HCT116 (cell line): ENCODE results near the gene ARHGEF10L. TPM values are rescaled to one million over a fixed set of nuclear protein-coding genes. Genes with fewer than 3 reads are reported as not detected.

Experiments used
- ATAC-seq: fragments of 200-7000 bp; cut with Tn5 transposase; 2 replicates; pipeline ENCODE4 v1.9.1; 2020; ENCODE audit warnings: mild to moderate bottlenecking, moderate library complexity
- BruUV-seq: library from RNA; stranded (reverse); fragments of 400-500 nt; replicated peaks from 2 replicates; lab custom pipeline; 2021; lab: Mats Ljungman, UMichigan
- CTCF ChIA-PET: fragments of 300-600 bp; sonication (Branson Sonifier 250); formaldehyde crosslinking; loops from one replicate; lab custom pipeline; 2021; ENCODE audit warnings: antibody characterized with exemption; lab: Charles Lee
- POLR2A ChIA-PET: fragments of 300-600, 350-600 bp; sonication (Branson Sonifier 250); formaldehyde crosslinking; loops from one replicate; lab custom pipeline; 2021; ENCODE audit warnings: antibody characterized with exemption; lab: Charles Lee
- RAD21 ChIA-PET, 2 experiments: fragments of 300-600 bp; sonication (Branson Sonifier 250); formaldehyde crosslinking; loops; one replicate each; lab custom pipeline; 2023; ENCODE audit warnings: low total read pairs in 2 of 2; ENCODE audit not compliant: uncharacterized antibody in 2 of 2, unreplicated experiment in 2 of 2, low non-redundant PET in 1 of 2; lab: Charles Lee
- DNase-seq: peaks from one replicate; pipeline ENCODE4 v3.0.0-alpha.2; 2010; ENCODE audit warnings: low read depth, low spot score
- H2AFZ ChIP-seq: fragments of 200-600 bp; shearing (Covaris generic), sonication (generic); 2 replicates; pipeline ENCODE4 v1.6.1; 2017; ENCODE audit warnings: low read depth, mixed run types, mixed read lengths, antibody characterized with exemption, low read length; ENCODE audit not compliant: poor library complexity, severe bottlenecking
- H3K27ac ChIP-seq: 2 replicates; pipeline ENCODE4 v1.5.1; 2012; ENCODE audit warnings: low read depth, low read length
- H3K27me3 ChIP-seq: fragments of 200-600 bp; sonication (generic); 2 replicates; pipeline ENCODE4 v1.6.1; 2016; ENCODE audit warnings: mixed run types, low read length, mixed read lengths; ENCODE audit not compliant: insufficient read depth
- H3K36me3 ChIP-seq, 2 experiments: fragments of 200-500 bp in 1 of 2; fragments of 200-600 bp in 1 of 2; sonication (Bioruptor generic) in 1 of 2; sonication (generic) in 1 of 2; 2 replicates each; pipeline versions ENCODE4 v1.5.1 to v1.6.1; 2014 to 2016; ENCODE audit warnings: low read length in 2 of 2, inconsistent platforms in 1 of 2, mixed read lengths in 1 of 2, mixed run types in 1 of 2; ENCODE audit not compliant: insufficient read depth in 2 of 2, control insufficient read depth in 1 of 2
- H3K4me1 ChIP-seq, 2 experiments: fragments of 200-600 bp in 1 of 2; sonication (generic) in 1 of 2; 2 replicates each; pipeline versions ENCODE4 v1.5.1 to v1.6.1; 2012 to 2017; ENCODE audit warnings: low read length in 2 of 2, inconsistent platforms in 1 of 2, mild to moderate bottlenecking in 1 of 2, mixed read lengths in 1 of 2, mixed run types in 1 of 2, moderate library complexity in 1 of 2; ENCODE audit not compliant: insufficient read depth in 2 of 2, control insufficient read depth in 1 of 2
- H3K4me2 ChIP-seq: fragments of 200-600 bp; sonication (generic); 2 replicates; pipeline ENCODE4 v1.6.1; 2017; ENCODE audit warnings: mixed run types, low read length, mixed read lengths
- H3K4me3 ChIP-seq, 2 experiments: fragments of 200-600 bp in 1 of 2; sonication (generic) in 1 of 2; replicated peaks in 1 of 2; 2 replicates each; pipeline ENCODE4 v1.5.1; 2011 to 2016; ENCODE audit warnings: low read length in 2 of 2, control low read depth in 1 of 2, low read depth in 1 of 2, mild to moderate bottlenecking in 1 of 2, mixed read lengths in 1 of 2, mixed run types in 1 of 2
- H3K79me2 ChIP-seq: fragments of 200-600 bp; sonication (generic); 2 replicates; pipeline ENCODE4 v1.6.1; 2017; ENCODE audit warnings: mild to moderate bottlenecking, mixed run types, low read length, moderate library complexity, mixed read lengths; ENCODE audit not compliant: insufficient read depth
- H3K9ac ChIP-seq: fragments of 200-600 bp; sonication (generic); 2 replicates; pipeline ENCODE4 v1.6.1; 2016; ENCODE audit warnings: low read length, mixed read lengths
- H3K9me2 ChIP-seq: fragments of 200-600 bp; sonication (generic), shearing (Covaris generic); 2 replicates; pipeline ENCODE4 v1.6.1; 2017; ENCODE audit warnings: mixed run types, mild to moderate bottlenecking, moderate library complexity; ENCODE audit not compliant: insufficient read depth
- H3K9me3 ChIP-seq, 2 experiments: fragments of 200-500 bp in 1 of 2; fragments of 200-600 bp in 1 of 2; sonication (Bioruptor generic) in 1 of 2; sonication (generic) in 1 of 2; 2 replicates each; pipeline ENCODE4 v1.6.1; 2014 to 2017; ENCODE audit warnings: low read length in 2 of 2, mixed read lengths in 2 of 2, inconsistent platforms in 1 of 2, low read depth in 1 of 2, mild to moderate bottlenecking in 1 of 2, mixed run types in 1 of 2, moderate library complexity in 1 of 2; ENCODE audit not compliant: control insufficient read depth in 1 of 2, insufficient read depth in 1 of 2
- H4K20me1 ChIP-seq: fragments of 200-600 bp; sonication (generic), shearing (Covaris generic); 2 replicates; pipeline ENCODE4 v1.6.1; 2017; ENCODE audit warnings: mixed run types, mild to moderate bottlenecking, moderate library complexity; ENCODE audit not compliant: insufficient read depth
- CEBPB ChIP-seq: IDR thresholded peaks from 2 replicates; pipeline ENCODE4 v1.6.1; 2012; ENCODE audit warnings: low read depth
- EZH2 ChIP-seq: fragments of 200-600 bp; sonication (generic); IDR thresholded peaks from 2 replicates; pipeline ENCODE4 v1.6.1; 2017; ENCODE audit warnings: antibody characterized with exemption, mixed run types
- EZH2phosphoT487 ChIP-seq: fragments of 200-600 bp; IDR thresholded peaks from 2 replicates; pipeline ENCODE4 v1.6.1; 2018; ENCODE audit warnings: antibody characterized with exemption, borderline replicate concordance
- FOSL1 ChIP-seq: IDR thresholded peaks from 2 replicates; pipeline ENCODE4 v1.6.1; 2012; ENCODE audit warnings: low read depth
- JUND ChIP-seq: IDR thresholded peaks from 2 replicates; pipeline ENCODE4 v1.6.1; 2012
- RAD21 ChIP-seq: IDR thresholded peaks from 2 replicates; pipeline ENCODE4 v1.6.1; 2012; ENCODE audit warnings: low read depth, mild to moderate bottlenecking
- SIN3A ChIP-seq: IDR thresholded peaks from 2 replicates; pipeline ENCODE4 v1.6.1; 2012; ENCODE audit warnings: low read depth
- SP1 ChIP-seq: IDR thresholded peaks from 2 replicates; pipeline ENCODE4 v1.6.1; 2012; ENCODE audit warnings: low read depth
- SRF ChIP-seq: IDR thresholded peaks from 2 replicates; pipeline ENCODE4 v1.6.1; 2012; ENCODE audit warnings: low read depth
- TCF7L2 ChIP-seq: IDR thresholded peaks from 2 replicates; pipeline ENCODE4 v1.7.0; 2011; ENCODE audit warnings: borderline replicate concordance, inconsistent platforms; ENCODE audit not compliant: insufficient read depth, insufficient read length; ENCODE audit errors: extremely low read depth
- YY1 ChIP-seq: IDR thresholded peaks from 2 replicates; pipeline ENCODE4 v1.6.1; 2011; ENCODE audit warnings: low read length, low read depth, moderate library complexity, mild to moderate bottlenecking; ENCODE audit not compliant: insufficient replicate concordance; ENCODE audit errors: extremely low read depth
- ZFX ChIP-seq: fragments of 450-650 bp; IDR thresholded peaks from 2 replicates; pipeline ENCODE4 v1.6.1; 2017
- ZNF274 ChIP-seq: fragments of 200-500 bp; sonication (Bioruptor generic); IDR thresholded peaks from 2 replicates; pipeline ENCODE4 v1.6.1; 2014; ENCODE audit warnings: mild to moderate bottlenecking, low read depth, low read length, inconsistent platforms
- intact Hi-C: fragments of 100-400 bp; cut with micrococcal nuclease; formaldehyde crosslinking; loops from 2 replicates; pipeline ENCODE4 v1.10.0; 2022
- total RNA-seq: library from RNA; stranded (reverse); gene quantifications from one replicate; pipeline ENCODE4 v1.2.1, GENCODE V29; 2021; ENCODE audit not compliant: unreplicated experiment
- TF ChIP-seq, protein P1 (sequence below): IDR thresholded peaks from 2 replicates; pipeline ENCODE4 v1.6.1; 2012
- TF ChIP-seq, protein P2 (sequence below), 3 experiments: fragments of 200-600 bp in 1 of 3; sonication (generic) in 1 of 3; IDR thresholded peaks in 2 of 3; conservative IDR thresholded peaks in 1 of 3; 2 replicates each; pipeline ENCODE4 v1.5.1; 2012 to 2017; ENCODE audit warnings: low read depth in 2 of 3, low read length in 2 of 3, antibody characterized with exemption in 1 of 3, borderline replicate concordance in 1 of 3, control low read depth in 1 of 3, mild to moderate bottlenecking in 1 of 3, mixed read lengths in 1 of 3, mixed run types in 1 of 3, moderate library complexity in 1 of 3; ENCODE audit not compliant: insufficient read depth in 1 of 3
- TF ChIP-seq, protein P3 (sequence below): IDR thresholded peaks from 2 replicates; pipeline ENCODE4 v1.6.1; 2012; ENCODE audit warnings: low read depth
- TF ChIP-seq, protein P4 (sequence below): IDR thresholded peaks from 2 replicates; pipeline ENCODE4 v1.6.1; 2011; ENCODE audit warnings: mild to moderate bottlenecking, low read length, moderate library complexity; ENCODE audit not compliant: insufficient replicate concordance; ENCODE audit errors: extremely low read depth

Gene ARHGEF10L
- total RNA-seq, 1 experiment from 2014 or later = 14.7 TPM

DNA sequence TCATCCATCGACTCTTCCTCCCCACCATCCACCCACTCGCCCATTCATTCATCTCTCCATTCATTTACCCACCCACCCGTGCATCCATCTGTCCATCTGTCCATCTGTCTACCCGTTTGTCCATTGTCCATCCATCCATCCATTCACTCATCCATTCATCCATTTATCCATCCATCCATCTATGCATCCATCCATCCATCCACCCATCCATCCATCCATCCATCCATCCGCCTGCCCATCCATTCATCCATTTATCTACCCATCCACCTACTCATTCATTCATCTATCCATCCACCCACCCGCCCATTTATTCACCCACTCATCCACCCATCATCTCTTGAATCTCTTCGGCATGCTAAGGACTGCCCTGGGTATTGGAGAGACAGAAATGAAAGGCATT lies 18.5 kb downstream of the ARHGEF10L start:
- no peaks in the 10 kb centered on the region for H3K9me2 ChIP-seq
- no peak overlapping the region for H3K27ac ChIP-seq
- CTCF ChIA-PET = no interaction called here
- no peak for TF ChIP-seq SRF
- TF ChIP-seq EZH2 = no peak
- TF ChIP-seq SIN3A = no peak
- no peak for TF ChIP-seq FOSL1
- TF ChIP-seq TCF7L2 = no peak
- TF ChIP-seq ZNF274 = no peak
- TF ChIP-seq ZFX = no peak
- TF ChIP-seq YY1 = no peak
- no peak for TF ChIP-seq SP1
- no peak for TF ChIP-seq JUND
- TF ChIP-seq, protein P1, sequence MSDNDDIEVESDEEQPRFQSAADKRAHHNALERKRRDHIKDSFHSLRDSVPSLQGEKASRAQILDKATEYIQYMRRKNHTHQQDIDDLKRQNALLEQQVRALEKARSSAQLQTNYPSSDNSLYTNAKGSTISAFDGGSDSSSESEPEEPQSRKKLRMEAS = no peak
- TF ChIP-seq, protein P2, sequence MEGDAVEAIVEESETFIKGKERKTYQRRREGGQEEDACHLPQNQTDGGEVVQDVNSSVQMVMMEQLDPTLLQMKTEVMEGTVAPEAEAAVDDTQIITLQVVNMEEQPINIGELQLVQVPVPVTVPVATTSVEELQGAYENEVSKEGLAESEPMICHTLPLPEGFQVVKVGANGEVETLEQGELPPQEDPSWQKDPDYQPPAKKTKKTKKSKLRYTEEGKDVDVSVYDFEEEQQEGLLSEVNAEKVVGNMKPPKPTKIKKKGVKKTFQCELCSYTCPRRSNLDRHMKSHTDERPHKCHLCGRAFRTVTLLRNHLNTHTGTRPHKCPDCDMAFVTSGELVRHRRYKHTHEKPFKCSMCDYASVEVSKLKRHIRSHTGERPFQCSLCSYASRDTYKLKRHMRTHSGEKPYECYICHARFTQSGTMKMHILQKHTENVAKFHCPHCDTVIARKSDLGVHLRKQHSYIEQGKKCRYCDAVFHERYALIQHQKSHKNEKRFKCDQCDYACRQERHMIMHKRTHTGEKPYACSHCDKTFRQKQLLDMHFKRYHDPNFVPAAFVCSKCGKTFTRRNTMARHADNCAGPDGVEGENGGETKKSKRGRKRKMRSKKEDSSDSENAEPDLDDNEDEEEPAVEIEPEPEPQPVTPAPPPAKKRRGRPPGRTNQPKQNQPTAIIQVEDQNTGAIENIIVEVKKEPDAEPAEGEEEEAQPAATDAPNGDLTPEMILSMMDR (IDR thresholded peaks at IDR 0.05 in 2 of 3, conservative IDR thresholded peaks at IDR 0.05 in 1 of 3; ENCODE audit: borderline replicate concordance in 1 of 3, insufficient read depth in 1 of 3, low read depth in 2 of 3, low read length in 2 of 3) = no peak
- TF ChIP-seq, protein P3, sequence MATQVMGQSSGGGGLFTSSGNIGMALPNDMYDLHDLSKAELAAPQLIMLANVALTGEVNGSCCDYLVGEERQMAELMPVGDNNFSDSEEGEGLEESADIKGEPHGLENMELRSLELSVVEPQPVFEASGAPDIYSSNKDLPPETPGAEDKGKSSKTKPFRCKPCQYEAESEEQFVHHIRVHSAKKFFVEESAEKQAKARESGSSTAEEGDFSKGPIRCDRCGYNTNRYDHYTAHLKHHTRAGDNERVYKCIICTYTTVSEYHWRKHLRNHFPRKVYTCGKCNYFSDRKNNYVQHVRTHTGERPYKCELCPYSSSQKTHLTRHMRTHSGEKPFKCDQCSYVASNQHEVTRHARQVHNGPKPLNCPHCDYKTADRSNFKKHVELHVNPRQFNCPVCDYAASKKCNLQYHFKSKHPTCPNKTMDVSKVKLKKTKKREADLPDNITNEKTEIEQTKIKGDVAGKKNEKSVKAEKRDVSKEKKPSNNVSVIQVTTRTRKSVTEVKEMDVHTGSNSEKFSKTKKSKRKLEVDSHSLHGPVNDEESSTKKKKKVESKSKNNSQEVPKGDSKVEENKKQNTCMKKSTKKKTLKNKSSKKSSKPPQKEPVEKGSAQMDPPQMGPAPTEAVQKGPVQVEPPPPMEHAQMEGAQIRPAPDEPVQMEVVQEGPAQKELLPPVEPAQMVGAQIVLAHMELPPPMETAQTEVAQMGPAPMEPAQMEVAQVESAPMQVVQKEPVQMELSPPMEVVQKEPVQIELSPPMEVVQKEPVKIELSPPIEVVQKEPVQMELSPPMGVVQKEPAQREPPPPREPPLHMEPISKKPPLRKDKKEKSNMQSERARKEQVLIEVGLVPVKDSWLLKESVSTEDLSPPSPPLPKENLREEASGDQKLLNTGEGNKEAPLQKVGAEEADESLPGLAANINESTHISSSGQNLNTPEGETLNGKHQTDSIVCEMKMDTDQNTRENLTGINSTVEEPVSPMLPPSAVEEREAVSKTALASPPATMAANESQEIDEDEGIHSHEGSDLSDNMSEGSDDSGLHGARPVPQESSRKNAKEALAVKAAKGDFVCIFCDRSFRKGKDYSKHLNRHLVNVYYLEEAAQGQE = no peak
- no peak for TF ChIP-seq EZH2phosphoT487
- TF ChIP-seq CEBPB = no peak
- TF ChIP-seq, protein P4, sequence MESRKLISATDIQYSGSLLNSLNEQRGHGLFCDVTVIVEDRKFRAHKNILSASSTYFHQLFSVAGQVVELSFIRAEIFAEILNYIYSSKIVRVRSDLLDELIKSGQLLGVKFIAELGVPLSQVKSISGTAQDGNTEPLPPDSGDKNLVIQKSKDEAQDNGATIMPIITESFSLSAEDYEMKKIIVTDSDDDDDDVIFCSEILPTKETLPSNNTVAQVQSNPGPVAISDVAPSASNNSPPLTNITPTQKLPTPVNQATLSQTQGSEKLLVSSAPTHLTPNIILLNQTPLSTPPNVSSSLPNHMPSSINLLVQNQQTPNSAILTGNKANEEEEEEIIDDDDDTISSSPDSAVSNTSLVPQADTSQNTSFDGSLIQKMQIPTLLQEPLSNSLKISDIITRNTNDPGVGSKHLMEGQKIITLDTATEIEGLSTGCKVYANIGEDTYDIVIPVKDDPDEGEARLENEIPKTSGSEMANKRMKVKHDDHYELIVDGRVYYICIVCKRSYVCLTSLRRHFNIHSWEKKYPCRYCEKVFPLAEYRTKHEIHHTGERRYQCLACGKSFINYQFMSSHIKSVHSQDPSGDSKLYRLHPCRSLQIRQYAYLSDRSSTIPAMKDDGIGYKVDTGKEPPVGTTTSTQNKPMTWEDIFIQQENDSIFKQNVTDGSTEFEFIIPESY = no peak
- no peak for TF ChIP-seq RAD21
- H3K4me3 ChIP-seq = no peak overlapping the region
- ATAC-seq (no peak), DNase-seq (no peak)
- POLR2A ChIA-PET = no interaction called here
- no peaks in the 10 kb centered on the region for H4K20me1 ChIP-seq
- H2AFZ ChIP-seq = no peak overlapping the region
- H3K4me1 ChIP-seq = peaks cover 39 to 69% of the 10 kb centered on the region in 2 experiments
- no peak overlapping the region for H3K9ac ChIP-seq
- H3K79me2 ChIP-seq = peaks cover 23% of the 10 kb centered on the region
- no peaks in the 10 kb centered on the region for H3K9me3 ChIP-seq
- H3K4me2 ChIP-seq = no peak overlapping the region
- no peaks in the 10 kb centered on the region for H3K27me3 ChIP-seq
- intact Hi-C loops = no loop called here
- RAD21 ChIA-PET = no interaction called here
- no peaks in the 10 kb centered on the region for H3K36me3 ChIP-seq
- no TSS peak for BruUV-seq
